Neural crest cell (in vitro differentiated cells): ENCODE results near the gene KCNA5. TPM values are rescaled to one million over a fixed set of nuclear protein-coding genes. Genes with fewer than 3 reads are reported as not detected.

ENCODE experiments used
- DNase-seq: peaks from one replicate; pipeline ENCODE4 v3.0.0; 2021; ENCODE audit warnings: low read depth, mixed read lengths, low spot score
- H3K27ac Mint-ChIP-seq: one replicate; pipeline ENCODE4 v1.8.0; 2021; ENCODE audit warnings: mild to moderate bottlenecking, mixed read lengths; ENCODE audit not compliant: unreplicated experiment
- H3K27me3 Mint-ChIP-seq: 2 replicates; pipeline ENCODE4 v1.8.0; 2021; ENCODE audit warnings: low read depth, mild to moderate bottlenecking, mixed read lengths
- H3K36me3 Mint-ChIP-seq: 2 replicates; pipeline ENCODE4 v1.8.0; 2021; ENCODE audit warnings: low read depth, mild to moderate bottlenecking, mixed read lengths
- H3K4me1 Mint-ChIP-seq: 2 replicates; pipeline ENCODE4 v1.8.0; 2021; ENCODE audit warnings: mixed read lengths
- H3K4me3 Mint-ChIP-seq: one replicate; pipeline ENCODE4 v1.8.0; 2021; ENCODE audit warnings: mild to moderate bottlenecking, mixed read lengths
- H3K9me3 Mint-ChIP-seq: 2 replicates; pipeline ENCODE4 v1.8.0; 2021; ENCODE audit warnings: mixed read lengths
- total RNA-seq: library from RNA; stranded (reverse); gene quantifications from 2 replicates; pipeline ENCODE4 v1.2.1, GENCODE V29; 2021
- TF ChIP-seq, protein P1 (sequence below): fragments of 200-600 bp; sonication (generic); conservative IDR thresholded peaks from 2 replicates; pipeline ENCODE4 v1.5.0; 2021; ENCODE audit warnings: antibody characterized with exemption, mild to moderate bottlenecking

KCNA5 gene
- total RNA-seq, 1 donor from 2014 or later, result not detected

DNA sequence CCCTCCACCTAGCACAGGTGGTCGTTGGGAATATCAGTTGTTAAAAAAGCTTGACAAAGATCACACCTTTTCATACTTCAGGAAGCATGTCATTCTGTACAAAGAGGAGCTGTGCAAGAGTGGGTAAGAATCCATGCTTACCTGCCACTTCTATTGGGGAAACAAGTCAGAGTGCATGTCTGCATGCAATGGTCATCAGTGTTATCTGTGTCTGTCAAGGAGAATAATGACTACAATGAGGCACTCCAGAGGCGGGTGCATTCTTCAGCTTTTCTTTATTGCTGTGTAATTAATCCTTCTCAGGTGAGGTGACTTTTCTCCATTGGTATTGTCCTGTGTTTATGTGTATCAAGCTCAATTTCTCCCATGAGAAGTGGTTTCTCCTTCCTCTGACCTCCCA, 24.4 kb downstream of the KCNA5 start:
- Mint-ChIP-seq H3K27me3 (peaks cover 8% of the 10 kb centered on the region), H3K4me3 (no peak overlapping the region), H3K9me3 (no peaks in the 10 kb centered on the region), H3K36me3 (no peaks in the 10 kb centered on the region), H3K27ac (no peak overlapping the region), H3K4me1 (no peaks in the 10 kb centered on the region)
- TF ChIP-seq, protein P1, sequence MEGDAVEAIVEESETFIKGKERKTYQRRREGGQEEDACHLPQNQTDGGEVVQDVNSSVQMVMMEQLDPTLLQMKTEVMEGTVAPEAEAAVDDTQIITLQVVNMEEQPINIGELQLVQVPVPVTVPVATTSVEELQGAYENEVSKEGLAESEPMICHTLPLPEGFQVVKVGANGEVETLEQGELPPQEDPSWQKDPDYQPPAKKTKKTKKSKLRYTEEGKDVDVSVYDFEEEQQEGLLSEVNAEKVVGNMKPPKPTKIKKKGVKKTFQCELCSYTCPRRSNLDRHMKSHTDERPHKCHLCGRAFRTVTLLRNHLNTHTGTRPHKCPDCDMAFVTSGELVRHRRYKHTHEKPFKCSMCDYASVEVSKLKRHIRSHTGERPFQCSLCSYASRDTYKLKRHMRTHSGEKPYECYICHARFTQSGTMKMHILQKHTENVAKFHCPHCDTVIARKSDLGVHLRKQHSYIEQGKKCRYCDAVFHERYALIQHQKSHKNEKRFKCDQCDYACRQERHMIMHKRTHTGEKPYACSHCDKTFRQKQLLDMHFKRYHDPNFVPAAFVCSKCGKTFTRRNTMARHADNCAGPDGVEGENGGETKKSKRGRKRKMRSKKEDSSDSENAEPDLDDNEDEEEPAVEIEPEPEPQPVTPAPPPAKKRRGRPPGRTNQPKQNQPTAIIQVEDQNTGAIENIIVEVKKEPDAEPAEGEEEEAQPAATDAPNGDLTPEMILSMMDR, result no peak
- no peak for DNase-seq

DNA sequence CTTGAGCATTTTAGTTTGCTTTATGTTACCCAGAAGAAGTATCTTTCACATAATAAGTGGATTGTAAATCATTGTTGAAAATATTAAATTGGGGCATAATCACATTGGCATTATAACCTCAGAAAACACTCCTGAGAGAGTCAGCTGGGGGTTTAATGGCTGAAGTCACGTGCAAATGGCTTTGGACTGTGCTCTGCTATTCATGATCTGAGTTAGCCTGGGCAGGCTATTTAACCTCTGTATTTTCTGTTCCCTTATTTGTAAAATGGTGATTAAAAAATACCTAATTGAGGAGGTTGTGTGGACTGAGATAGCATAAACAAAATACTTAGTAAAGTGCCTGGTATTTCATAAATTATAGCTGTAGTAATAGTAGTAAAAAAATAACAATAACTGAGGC, 24.9 kb downstream of the KCNA5 start:
- H3K4me1 Mint-ChIP-seq, result no peaks in the 10 kb centered on the region
- no peak overlapping the region for H3K4me3 Mint-ChIP-seq
- TF ChIP-seq, protein P1, result no peak
- no peak for DNase-seq
- no peaks in the 10 kb centered on the region for H3K36me3 Mint-ChIP-seq
- peaks cover 8% of the 10 kb centered on the region for H3K27me3 Mint-ChIP-seq
- H3K9me3 Mint-ChIP-seq, result no peaks in the 10 kb centered on the region
- H3K27ac Mint-ChIP-seq, result no peak overlapping the region

DNA sequence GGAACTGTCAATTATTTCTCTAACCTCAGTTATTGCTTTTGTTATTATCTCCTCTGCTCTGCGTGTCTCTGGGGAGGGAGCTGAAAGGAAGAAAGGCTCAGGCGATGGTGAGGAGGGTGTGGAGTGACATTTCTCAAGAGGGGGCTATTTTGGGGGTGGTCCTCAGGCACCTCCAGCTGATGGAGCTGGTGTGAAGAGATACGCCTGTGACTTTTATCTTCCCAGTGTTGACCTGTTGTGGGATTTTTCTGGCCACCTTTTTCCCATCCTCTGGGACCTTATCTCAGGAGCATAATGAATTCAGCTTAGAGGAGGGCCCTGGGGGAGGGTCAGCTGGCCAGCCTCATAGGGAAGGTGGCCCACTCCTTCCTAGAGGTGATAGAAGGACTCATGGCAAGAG, 26.4 kb downstream of the KCNA5 start:
- no peak for DNase-seq
- H3K4me1 Mint-ChIP-seq, result no peaks in the 10 kb centered on the region
- H3K9me3 Mint-ChIP-seq, result no peaks in the 10 kb centered on the region
- H3K27ac Mint-ChIP-seq, result no peak overlapping the region
- H3K36me3 Mint-ChIP-seq, result no peaks in the 10 kb centered on the region
- TF ChIP-seq, protein P1, result no peak
- peaks cover 2% of the 10 kb centered on the region for H3K27me3 Mint-ChIP-seq
- H3K4me3 Mint-ChIP-seq, result no peak overlapping the region

DNA sequence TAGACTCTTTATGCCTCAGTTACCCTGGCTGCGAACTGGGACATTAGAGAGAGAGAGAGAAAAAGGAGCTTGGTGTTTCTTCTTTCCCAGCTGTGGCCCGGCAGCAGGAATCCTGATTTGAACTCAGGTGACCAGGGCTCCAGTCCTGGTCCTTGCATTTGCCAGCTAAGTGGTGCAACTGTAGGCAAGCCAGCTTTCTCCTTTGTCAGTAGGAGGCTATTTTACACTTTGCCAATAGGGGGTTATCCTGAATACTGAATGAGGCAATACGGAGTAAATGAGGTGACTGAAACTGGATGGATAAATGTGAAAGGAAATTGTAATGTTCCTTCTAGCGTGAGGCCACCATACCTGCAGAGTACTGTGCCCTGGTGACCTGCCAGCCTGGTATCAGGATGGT, 27.8 kb downstream of the KCNA5 start:
- Mint-ChIP-seq H3K4me3 (no peak overlapping the region), H3K9me3 (no peaks in the 10 kb centered on the region), H3K27ac (no peak overlapping the region), H3K27me3 (no peaks in the 10 kb centered on the region), H3K36me3 (no peaks in the 10 kb centered on the region), H3K4me1 (no peaks in the 10 kb centered on the region)
- TF ChIP-seq, protein P1, result peak; percentile 14
- no peak for DNase-seq

DNA sequence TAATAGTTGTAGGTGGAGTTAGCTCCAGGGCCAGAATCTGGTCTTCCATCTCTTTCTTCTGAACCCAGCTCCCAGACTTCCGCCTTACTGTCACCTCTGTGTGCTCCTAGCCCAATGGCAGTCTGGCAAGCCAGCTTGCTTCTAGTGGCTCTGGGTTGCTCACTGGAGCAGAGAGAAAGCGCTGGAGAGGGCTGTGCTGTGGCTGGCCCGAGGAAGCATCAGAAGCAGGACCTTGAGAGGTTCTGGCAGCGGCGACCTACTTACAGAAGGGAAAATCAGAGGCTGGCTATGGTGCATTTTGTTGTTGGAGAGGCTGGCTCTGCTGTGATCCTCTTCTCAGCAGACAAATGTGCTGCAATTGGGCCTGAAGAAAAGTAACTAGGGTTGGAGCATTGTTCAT, 28.6 kb downstream of the KCNA5 start:
- Mint-ChIP-seq H3K27ac (no peak overlapping the region), H3K4me1 (no peaks in the 10 kb centered on the region)

More for the DNA sequence above, 28.6 kb downstream of the KCNA5 start:
- Mint-ChIP-seq H3K4me3 (no peak overlapping the region), H3K36me3 (no peaks in the 10 kb centered on the region), H3K9me3 (no peaks in the 10 kb centered on the region), H3K27me3 (peaks cover 2% of the 10 kb centered on the region)
- TF ChIP-seq, protein P1, result no peak
- DNase-seq, result no peak
